NAMALWA (cell line): ENCODE data around the gene FIGLA.
"Not testable (repeated sequence)": the region's sequence is repeated elsewhere in the genome, so short reads cannot be mapped to it uniquely, and the experiment has no call there.

Experiments used
- DNase-seq: peaks from one replicate; pipeline ENCODE4 v3.0.0-alpha.2; 2015; ENCODE audit warnings: low spot score

FIGLA gene

GRCh38 chr2:70808983-70809958, 18.8 kb upstream of the FIGLA start:
- no peak for DNase-seq

GRCh38 chr2:70807828-70808118, 17.3 kb upstream of the FIGLA start:
- no peak for DNase-seq

GRCh38 chr2:70807102-70807827, 16.8 kb upstream of the FIGLA start:
- DNase-seq = no peak

- no peak for DNase-seq
These were observed 16.2 kb upstream of the FIGLA start for GRCh38 chr2:70806620-70807019.

GRCh38 chr2:70806013-70806412, 15.6 kb upstream of the FIGLA start:
- DNase-seq = no peak

- DNase-seq = no peak
These were observed 11.3 kb upstream of the FIGLA start for GRCh38 chr2:70801607-70802263.

GRCh38 chr2:70799706-70800105, 9.3 kb upstream of the FIGLA start:
- DNase-seq = no peak

GRCh38 chr2:70797996-70798395, 7.6 kb upstream of the FIGLA start:
- not testable (repeated sequence) for DNase-seq

GRCh38 chr2:70797506-70797905, 7.1 kb upstream of the FIGLA start:
- no peak for DNase-seq

- DNase-seq = no peak
These were observed 5.8 kb upstream of the FIGLA start for GRCh38 chr2:70796262-70796661.

- no peak for DNase-seq
These were observed 4.9 kb upstream of the FIGLA start for GRCh38 chr2:70795164-70795995.

- no peak for DNase-seq
These were observed 3.0 kb upstream of the FIGLA start for GRCh38 chr2:70793450-70793849.

- peak; percentile 53 for DNase-seq
These were observed 923 bp downstream of the FIGLA start for GRCh38 chr2:70789304-70790135.

GRCh38 chr2:70785137-70785911, 5.1 kb downstream of the FIGLA start:
- DNase-seq = peak; percentile 60

- no peak for DNase-seq
These were observed 6.1 kb downstream of the FIGLA start for GRCh38 chr2:70784320-70784719.

GRCh38 chr2:70779911-70780545, 10.4 kb downstream of the FIGLA start:
- DNase-seq = no peak

GRCh38 chr2:70779491-70779890, 11.0 kb downstream of the FIGLA start:
- no peak for DNase-seq

- DNase-seq = no peak
These were observed 11.8 kb downstream of the FIGLA start for GRCh38 chr2:70778676-70779075.

GRCh38 chr2:70777450-70777849, 13.0 kb downstream of the FIGLA start:
- DNase-seq = no peak

- no peak for DNase-seq
These were observed 14.2 kb downstream of the FIGLA start for GRCh38 chr2:70776266-70776665.
